Activated gamma-delta T cell treated with anti-CD3 and anti-CD28 coated beads, Interleukin-2, amount 50 U/mL, for 16 hours (primary cell): ENCODE measurements around the gene SIGMAR1.

ENCODE experiments used
- DNase-seq: peaks from one replicate; pipeline ENCODE4 v3.0.0-alpha.2; 2020; ENCODE audit warnings: low read depth

SIGMAR1 gene

DNA sequence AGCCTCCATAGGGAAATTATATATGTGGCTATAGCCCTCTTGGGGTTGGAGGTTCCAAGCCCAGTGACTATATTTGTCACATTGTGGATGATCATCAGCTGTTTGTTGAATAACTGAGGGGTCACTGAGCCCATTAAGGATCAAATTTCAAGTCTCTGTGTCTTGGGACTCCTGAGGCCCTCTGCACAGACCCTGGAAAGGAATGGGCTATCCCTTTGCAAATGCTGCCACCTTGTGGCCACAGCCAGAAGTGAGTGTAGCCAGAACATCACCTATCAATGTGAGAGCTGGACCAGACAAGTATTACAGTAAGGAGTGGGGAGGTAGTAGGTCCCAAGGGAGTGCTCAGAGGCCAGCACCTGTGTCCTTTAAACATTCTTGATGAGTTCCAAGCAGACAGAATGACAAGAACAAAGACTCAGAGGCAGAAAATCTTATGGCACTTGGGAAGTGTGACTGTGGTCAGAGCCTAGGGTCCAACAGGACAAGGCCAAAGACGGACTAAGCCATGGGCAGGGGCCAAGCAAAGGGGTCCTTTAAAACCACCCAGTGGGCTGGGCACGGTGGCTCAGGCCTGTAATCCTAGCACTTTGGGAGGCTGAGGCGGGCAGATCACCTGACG lies 33.9 kb downstream of the SIGMAR1 start:
- peak; percentile 76 for DNase-seq

DNA sequence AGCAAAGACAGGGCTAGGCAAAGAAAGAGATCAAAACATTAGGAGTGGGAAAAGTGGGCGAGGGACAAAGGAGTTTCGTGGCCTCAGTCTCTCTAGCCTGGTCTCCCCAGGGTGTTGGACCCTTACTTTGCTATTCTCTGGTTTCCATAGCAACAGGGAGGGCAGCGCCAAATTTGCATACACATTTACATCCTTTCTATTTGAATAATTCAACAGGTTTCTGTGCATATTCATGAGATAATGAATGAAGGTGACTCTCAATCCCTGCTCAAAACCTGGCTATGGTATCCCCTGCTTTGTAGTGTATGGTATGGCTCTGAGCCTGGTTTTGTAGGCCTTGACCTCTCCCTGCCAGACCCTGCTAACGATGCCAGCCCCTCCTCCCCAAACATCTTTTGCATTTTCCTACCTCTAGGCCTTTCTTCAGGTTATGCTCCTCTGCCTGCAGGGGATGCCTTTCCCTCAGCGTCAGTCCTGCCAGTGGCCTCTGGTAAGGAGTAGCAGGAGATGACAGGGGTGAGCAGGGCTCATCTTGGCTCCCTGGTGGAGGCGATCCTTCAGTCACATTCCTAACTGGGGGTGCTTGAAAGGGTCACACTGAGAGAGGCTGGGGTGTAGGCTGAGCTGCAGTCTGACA lies 35.5 kb downstream of the SIGMAR1 start:
- DNase-seq = no peak

DNA sequence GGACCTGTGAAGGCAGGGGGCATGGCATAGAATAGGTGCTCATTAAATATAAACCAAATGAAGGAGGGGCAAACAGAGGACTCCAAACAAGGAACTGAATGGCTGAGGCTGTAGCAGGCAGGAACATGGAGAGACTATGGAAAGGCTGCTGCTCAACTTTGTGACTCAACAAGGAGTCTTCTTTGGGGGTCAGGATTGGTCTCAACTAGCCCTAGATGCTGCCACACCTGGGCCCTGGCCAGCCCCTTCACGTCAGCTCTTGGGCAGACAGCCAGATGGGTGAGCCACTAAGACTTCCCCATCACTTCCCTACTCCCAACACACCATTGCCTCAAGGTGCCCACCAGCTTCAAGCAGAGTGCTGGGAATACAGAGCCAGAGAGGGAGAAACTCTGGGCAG lies 36.7 kb downstream of the SIGMAR1 start:
- DNase-seq = no peak

DNA sequence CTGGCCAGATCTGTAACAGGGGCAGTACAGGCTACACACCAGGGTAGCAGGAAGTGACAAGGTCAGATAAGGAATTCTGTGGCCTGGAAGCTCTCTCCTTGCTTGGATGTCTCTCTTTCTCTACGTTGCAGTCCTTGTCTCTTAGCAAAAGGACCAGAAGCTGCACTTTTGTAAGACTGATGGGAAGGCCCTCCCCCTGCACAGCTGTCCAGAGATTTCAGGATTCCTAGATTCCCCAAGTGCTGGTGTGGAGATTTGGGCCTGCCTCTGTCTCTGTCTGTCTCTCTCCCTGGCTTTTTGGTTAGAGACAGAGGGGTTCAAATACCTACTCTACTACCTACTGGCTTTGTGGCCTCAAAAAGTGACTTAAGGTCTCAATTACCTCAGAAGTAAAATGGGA lies 38.0 kb downstream of the SIGMAR1 start:
- DNase-seq = no peak

- no peak for DNase-seq
These were observed 43.4 kb downstream of the SIGMAR1 start for GRCh38 chr9:34594177-34594576.

GRCh38 chr9:34592895-34593601 lies 44.5 kb downstream of the SIGMAR1 start:
- no peak for DNase-seq

GRCh38 chr9:34591917-34592866 lies 45.4 kb downstream of the SIGMAR1 start:
- DNase-seq = no peak

DNA sequence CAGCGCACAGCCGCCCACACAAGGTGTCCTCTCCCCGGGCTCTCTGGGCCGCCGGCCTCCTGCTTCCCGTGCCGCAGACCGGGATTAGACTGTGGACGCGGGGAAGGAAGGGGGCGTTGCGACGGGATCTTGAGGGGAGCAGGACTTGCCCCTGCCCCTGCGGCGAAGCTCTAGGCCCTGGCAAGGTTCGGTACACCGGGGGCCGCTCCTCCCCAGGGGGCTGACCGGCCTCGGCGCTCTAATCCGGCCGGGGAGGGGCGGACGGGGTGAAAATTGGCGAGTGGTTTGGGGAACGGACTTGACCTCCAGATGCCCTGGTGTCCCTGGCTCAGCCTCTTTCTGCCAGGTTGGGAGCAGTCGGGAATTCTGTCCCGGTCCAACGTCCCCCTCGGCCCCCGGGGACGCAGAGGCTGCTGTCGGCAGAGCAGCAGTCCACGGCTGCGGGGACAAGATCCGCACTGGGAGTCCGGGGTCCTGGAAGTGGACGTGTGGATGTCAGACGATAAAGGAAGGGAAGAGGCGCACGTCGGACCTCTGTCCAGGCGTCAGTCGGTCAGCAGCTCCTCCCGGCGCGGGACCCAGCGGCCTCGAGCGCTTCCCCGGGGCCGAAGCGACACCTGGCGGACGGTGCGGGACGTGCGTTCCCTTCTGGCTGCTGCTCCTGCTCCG lies 46.2 kb downstream of the SIGMAR1 start:
- DNase-seq = peak; percentile 66

DNA sequence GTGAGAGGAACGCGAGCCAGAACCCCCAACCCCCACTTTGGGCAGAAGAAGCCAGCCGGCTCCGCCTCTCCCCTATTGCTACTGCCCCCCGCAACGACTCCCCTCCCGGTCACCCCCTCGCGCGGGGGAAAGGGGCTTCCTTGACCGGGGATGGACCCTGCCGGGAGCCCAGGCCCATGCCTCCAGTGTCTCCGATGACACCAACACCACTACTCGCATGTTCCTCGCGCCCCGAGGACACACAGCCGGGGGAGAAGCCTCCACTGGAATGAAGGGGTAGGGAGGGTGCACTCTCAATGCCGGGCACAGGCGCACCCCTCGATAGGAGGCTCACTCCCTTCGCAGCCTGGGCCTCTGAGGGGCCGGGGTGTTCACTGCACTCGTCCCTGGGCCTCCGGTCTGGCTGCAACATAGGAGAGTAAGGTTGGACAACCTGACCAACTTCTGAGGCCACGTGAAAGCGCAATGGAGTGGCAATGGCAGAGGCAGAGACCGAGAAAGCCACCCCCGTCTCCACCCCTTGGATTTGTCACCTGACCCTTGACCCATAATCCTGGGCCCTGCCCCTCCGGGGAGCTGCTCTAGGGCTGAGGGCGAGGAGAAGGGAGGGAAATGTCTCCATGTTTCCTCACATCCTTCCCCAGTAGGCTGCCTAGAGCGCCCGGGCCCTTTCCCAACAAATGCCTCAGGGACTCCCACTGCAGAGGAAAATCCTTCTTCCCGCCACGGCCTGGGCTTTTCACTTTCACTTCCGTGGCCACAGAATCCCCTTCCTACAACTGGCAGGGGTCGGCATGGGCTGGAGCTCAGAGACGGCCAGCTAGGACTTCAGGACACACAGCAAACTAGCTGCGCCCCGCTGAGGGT lies 47.0 kb downstream of the SIGMAR1 start:
- no peak for DNase-seq

GRCh38 chr9:34589636-34590380 lies 47.8 kb downstream of the SIGMAR1 start, which contains the start of gene CNTFR:
TSS of gene CNTFR (minus strand) at chr9:34589724. CDS start at chr9:34568981, 20,743 bp downstream.
- DNase-seq = no peak

DNA sequence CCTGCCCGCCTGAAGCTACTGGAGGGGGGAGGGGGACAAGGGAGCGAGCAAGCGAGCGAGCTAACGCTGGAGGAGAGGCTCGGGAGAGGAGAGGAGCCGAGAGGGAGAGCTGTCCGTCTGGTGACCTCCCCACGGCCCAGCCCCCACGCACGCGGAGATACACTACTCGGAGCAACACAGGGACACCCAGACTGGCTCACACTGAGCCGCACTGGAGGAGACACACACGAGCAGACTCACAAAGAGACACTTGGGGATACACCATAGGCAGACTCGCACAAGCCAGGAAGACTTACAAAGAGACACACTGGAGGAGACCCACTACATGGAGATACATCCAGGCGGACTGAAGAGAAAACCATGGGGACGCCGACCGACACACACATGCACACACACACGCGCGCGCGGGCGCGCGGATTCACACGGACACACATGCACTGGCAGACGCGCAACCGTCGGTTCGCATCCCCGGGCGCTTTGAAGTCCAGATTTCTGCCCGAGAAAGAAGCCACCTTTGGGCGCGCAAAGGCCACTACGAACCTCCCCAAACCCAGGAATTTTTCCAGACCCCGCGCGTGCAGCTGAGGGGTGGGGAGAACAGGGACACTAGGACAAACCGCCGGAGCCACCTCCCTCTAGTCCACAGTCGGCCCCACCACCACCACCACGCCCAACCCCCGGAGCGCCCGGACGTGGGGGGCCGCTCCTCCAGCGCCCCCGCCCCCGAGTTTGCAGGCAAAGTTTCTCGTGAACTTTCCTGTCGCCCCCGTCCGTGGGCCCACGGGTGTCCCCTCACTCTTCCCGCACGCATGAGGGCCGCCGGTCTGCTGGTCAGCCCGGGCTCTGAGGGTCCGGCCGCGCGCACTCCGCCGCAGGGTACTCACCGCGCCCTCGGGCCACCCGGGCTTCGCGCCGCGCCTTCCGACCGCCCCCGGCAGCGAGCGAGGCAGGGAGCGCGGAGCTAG lies 48.6 kb downstream of the SIGMAR1 start:
- DNase-seq = no peak

DNA sequence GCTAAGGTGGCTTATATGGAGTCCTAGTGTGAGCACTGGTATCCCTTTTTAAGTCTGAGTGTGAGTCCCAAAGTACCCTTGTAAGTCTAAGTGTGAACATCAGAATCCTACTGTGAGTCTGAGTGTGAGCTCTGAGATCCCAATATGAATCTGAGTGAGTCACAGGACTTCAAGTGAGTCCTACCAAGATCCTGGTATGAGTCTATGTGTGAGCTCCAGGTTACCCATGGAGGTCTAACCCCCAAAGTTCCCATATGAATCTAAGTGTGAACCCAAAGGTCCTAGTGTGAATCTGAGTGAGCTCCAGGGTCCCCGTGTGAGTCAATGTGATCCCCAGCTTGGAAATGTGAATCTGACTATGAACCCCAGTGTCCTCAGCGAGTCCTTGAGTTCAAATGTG lies 50.3 kb downstream of the SIGMAR1 start:
- DNase-seq = no peak

- DNase-seq = no peak
These were observed 51.5 kb downstream of the SIGMAR1 start for GRCh38 chr9:34585946-34586669.

- DNase-seq = no peak
These were observed 52.6 kb downstream of the SIGMAR1 start for GRCh38 chr9:34584970-34585369.
